ENCODE measurements around the gene ANKRD26.

DNA sequence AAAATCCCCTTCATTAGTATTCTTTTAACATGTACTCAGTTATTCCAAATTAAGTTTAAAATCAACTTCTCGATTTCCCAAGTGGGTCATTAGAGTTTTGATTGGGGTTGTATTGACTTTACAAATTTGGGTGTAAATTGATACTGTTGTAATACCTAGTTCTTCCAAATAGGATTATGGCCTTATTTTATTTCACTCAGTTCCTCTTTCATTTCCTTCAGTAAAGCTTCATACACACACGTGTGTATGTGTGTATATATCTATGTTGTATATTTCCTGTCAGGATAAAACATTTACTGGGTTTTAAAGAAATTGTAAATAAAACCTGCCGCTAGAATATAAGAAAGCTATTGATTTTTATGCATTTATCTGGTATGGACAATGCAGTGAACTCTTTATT, 38.0 kb upstream of the ANKRD26 start:
- TF ChIP-seq, protein P1, sequence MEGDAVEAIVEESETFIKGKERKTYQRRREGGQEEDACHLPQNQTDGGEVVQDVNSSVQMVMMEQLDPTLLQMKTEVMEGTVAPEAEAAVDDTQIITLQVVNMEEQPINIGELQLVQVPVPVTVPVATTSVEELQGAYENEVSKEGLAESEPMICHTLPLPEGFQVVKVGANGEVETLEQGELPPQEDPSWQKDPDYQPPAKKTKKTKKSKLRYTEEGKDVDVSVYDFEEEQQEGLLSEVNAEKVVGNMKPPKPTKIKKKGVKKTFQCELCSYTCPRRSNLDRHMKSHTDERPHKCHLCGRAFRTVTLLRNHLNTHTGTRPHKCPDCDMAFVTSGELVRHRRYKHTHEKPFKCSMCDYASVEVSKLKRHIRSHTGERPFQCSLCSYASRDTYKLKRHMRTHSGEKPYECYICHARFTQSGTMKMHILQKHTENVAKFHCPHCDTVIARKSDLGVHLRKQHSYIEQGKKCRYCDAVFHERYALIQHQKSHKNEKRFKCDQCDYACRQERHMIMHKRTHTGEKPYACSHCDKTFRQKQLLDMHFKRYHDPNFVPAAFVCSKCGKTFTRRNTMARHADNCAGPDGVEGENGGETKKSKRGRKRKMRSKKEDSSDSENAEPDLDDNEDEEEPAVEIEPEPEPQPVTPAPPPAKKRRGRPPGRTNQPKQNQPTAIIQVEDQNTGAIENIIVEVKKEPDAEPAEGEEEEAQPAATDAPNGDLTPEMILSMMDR (IDR thresholded peaks at IDR 0.05), result no peak
- TF ChIP-seq POLR2A (IDR thresholded peaks at IDR 0.05), result no peak

Data from Peyer's patch (tissue), 4 donors.